ENCODE results near the gene RAD51.
A peak's percentile ranks its signal among the peaks of the same experiment; 100 is the strongest.

Gene RAD51

GRCh38 chr15:40702077-40702476 is 7.1 kb downstream of the RAD51 start:
- Histone ChIP-seq H3F3A (ENCODE audit: insufficient read depth, low read length) (no peaks in the 10 kb centered on the region), H3K4me2 (ENCODE audit: low read length) (no peak overlapping the region), H3K4me3 (ENCODE audit: low read depth, low read length, poor library complexity, severe bottlenecking) (no peak overlapping the region), H2AFZ (ENCODE audit: low read length) (no peak overlapping the region), H3K27me3 (ENCODE audit: insufficient read depth, low read length) (no peaks in the 10 kb centered on the region), H3K9me3 (ENCODE audit: low read length) (no peaks in the 10 kb centered on the region), H3K79me2 (ENCODE audit: insufficient read depth, low read length) (no peaks in the 10 kb centered on the region), H4K20me1 (ENCODE audit: insufficient read depth, low read length) (no peaks in the 10 kb centered on the region), H3K9me2 (ENCODE audit: low read depth, low read length) (no peaks in the 10 kb centered on the region), H3K27ac (ENCODE audit: low read depth, low read length, poor library complexity, severe bottlenecking) (no peak overlapping the region), H3K36me3 (ENCODE audit: insufficient read depth, low read length) (peaks cover 75% of the 10 kb centered on the region), H3K4me1 (ENCODE audit: insufficient read depth, low read length, severe bottlenecking) (no peaks in the 10 kb centered on the region), H3K9ac (ENCODE audit: low read length) (no peak overlapping the region)
- TF ChIP-seq EZH2 (IDR thresholded peaks at IDR 0.05; ENCODE audit: borderline replicate concordance, low read length): no peak
- peak; percentile 30; the same call in 1 of the 2 replicates for TF ChIP-seq CTCF (IDR thresholded peaks at IDR 0.05; ENCODE audit: low read length)

GRCh38 chr15:40706121-40706520 is 11.1 kb downstream of the RAD51 start:
- H3K9me2 ChIP-seq (ENCODE audit: low read depth, low read length): no peaks in the 10 kb centered on the region
- no peaks in the 10 kb centered on the region for H3K27me3 ChIP-seq (ENCODE audit: insufficient read depth, low read length)
- peaks cover 81% of the 10 kb centered on the region for H3K36me3 ChIP-seq (ENCODE audit: insufficient read depth, low read length)
- no peaks in the 10 kb centered on the region for H3K4me1 ChIP-seq (ENCODE audit: insufficient read depth, low read length, severe bottlenecking)
- H3K79me2 ChIP-seq (ENCODE audit: insufficient read depth, low read length): no peaks in the 10 kb centered on the region
- H3K4me2 ChIP-seq (ENCODE audit: low read length): no peak overlapping the region
- H3K9me3 ChIP-seq (ENCODE audit: low read length): no peaks in the 10 kb centered on the region
- H3F3A ChIP-seq (ENCODE audit: insufficient read depth, low read length): no peaks in the 10 kb centered on the region
- H4K20me1 ChIP-seq (ENCODE audit: insufficient read depth, low read length): no peaks in the 10 kb centered on the region
- no peak overlapping the region for H3K4me3 ChIP-seq (ENCODE audit: low read depth, low read length, poor library complexity, severe bottlenecking)
- no peak overlapping the region for H3K9ac ChIP-seq (ENCODE audit: low read length)
- H3K27ac ChIP-seq (ENCODE audit: low read depth, low read length, poor library complexity, severe bottlenecking): no peak overlapping the region
- TF ChIP-seq CTCF (IDR thresholded peaks at IDR 0.05; ENCODE audit: low read length) (no peak), EZH2 (IDR thresholded peaks at IDR 0.05; ENCODE audit: borderline replicate concordance, low read length) (no peak)
- no peak overlapping the region for H2AFZ ChIP-seq (ENCODE audit: low read length)

GRCh38 chr15:40714144-40714543 is 19.2 kb downstream of the RAD51 start:
- no peak overlapping the region for H3K4me3 ChIP-seq (ENCODE audit: low read depth, low read length, poor library complexity, severe bottlenecking)
- no peaks in the 10 kb centered on the region for H3K9me3 ChIP-seq (ENCODE audit: low read length)
- H3K4me2 ChIP-seq (ENCODE audit: low read length): no peak overlapping the region
- no peaks in the 10 kb centered on the region for H4K20me1 ChIP-seq (ENCODE audit: insufficient read depth, low read length)
- no peak overlapping the region for H3K9ac ChIP-seq (ENCODE audit: low read length)
- TF ChIP-seq EZH2 (IDR thresholded peaks at IDR 0.05; ENCODE audit: borderline replicate concordance, low read length) (no peak), CTCF (IDR thresholded peaks at IDR 0.05; ENCODE audit: low read length) (no peak)
- H3F3A ChIP-seq (ENCODE audit: insufficient read depth, low read length): no peaks in the 10 kb centered on the region
- no peaks in the 10 kb centered on the region for H3K9me2 ChIP-seq (ENCODE audit: low read depth, low read length)
- no peaks in the 10 kb centered on the region for H3K79me2 ChIP-seq (ENCODE audit: insufficient read depth, low read length)
- H2AFZ ChIP-seq (ENCODE audit: low read length): no peak overlapping the region
- no peaks in the 10 kb centered on the region for H3K27me3 ChIP-seq (ENCODE audit: insufficient read depth, low read length)
- peaks cover 70% of the 10 kb centered on the region for H3K36me3 ChIP-seq (ENCODE audit: insufficient read depth, low read length)
- no peak overlapping the region for H3K27ac ChIP-seq (ENCODE audit: low read depth, low read length, poor library complexity, severe bottlenecking)
- no peaks in the 10 kb centered on the region for H3K4me1 ChIP-seq (ENCODE audit: insufficient read depth, low read length, severe bottlenecking)
